Esophagus muscularis mucosa (tissue), 4 donors: ENCODE results near the gene OAS2. TPM values are rescaled to one million over a fixed set of nuclear protein-coding genes. Genes with fewer than 3 reads are reported as not detected.

Experiments used
- DNase-seq: peaks from one replicate; pipeline ENCODE4 v3.0.0-alpha.2; 2017; ENCODE audit errors: extremely low spot score
- H3K27ac ChIP-seq, 4 donors: fragments of 200-600 bp; sonication (generic); replicated peaks in 1 of 4; 1 replicate in 3 of 4; 2 replicates in 1 of 4; pipeline ENCODE4 v1.5.1; 2016 to 2019; ENCODE audit warnings: mild to moderate bottlenecking in 1 of 4
- H3K27me3 ChIP-seq, 4 donors: fragments of 200-600 bp; sonication (generic); one replicate each; pipeline versions ENCODE4 v1.5.1 to v1.6.0; 2016 to 2019
- H3K36me3 ChIP-seq, 4 donors: fragments of 200-600 bp; sonication (generic); one replicate each; pipeline ENCODE4 v1.5.1; 2016 to 2019
- H3K4me1 ChIP-seq, 4 donors: fragments of 200-600 bp; sonication (generic); one replicate each; pipeline ENCODE4 v1.5.1; 2016 to 2019
- H3K4me3 ChIP-seq, 4 donors: fragments of 200-600 bp; sonication (generic); 1 replicate in 2 of 4; 2 replicates in 2 of 4; pipeline ENCODE4 v1.5.1; 2016 to 2019; ENCODE audit warnings: mild to moderate bottlenecking in 4 of 4, moderate library complexity in 1 of 4
- H3K9me3 ChIP-seq, 4 donors: fragments of 200-600 bp; sonication (generic); 1 replicate in 3 of 4; 2 replicates in 1 of 4; pipeline ENCODE4 v1.5.1; 2016 to 2019
- CTCF ChIP-seq, 3 experiments: fragments of 200-600 bp in 2 of 3; fragments of 450-650 bp in 1 of 3; sonication (generic) in 2 of 3; IDR thresholded peaks; one replicate each; pipeline ENCODE4 v1.5.1; 2017 to 2019; ENCODE audit warnings: antibody characterized with exemption in 3 of 3, mild to moderate bottlenecking in 2 of 3, moderate library complexity in 1 of 3
- EP300 ChIP-seq: sonication (generic); formaldehyde crosslinking; IDR thresholded peaks from one replicate; pipeline ENCODE4 v1.6.1; 2017; ENCODE audit warnings: antibody characterized with exemption
- POLR2A ChIP-seq: fragments of 450-650 bp; IDR thresholded peaks from one replicate; pipeline ENCODE4 v1.6.1; 2017; ENCODE audit warnings: antibody characterized with exemption, moderate library complexity, mild to moderate bottlenecking, low read depth
- POLR2AphosphoS5 ChIP-seq, 2 donors: sonication (generic); formaldehyde crosslinking; IDR thresholded peaks; one replicate each; pipeline ENCODE4 v1.6.1; 2017; ENCODE audit warnings: antibody characterized with exemption in 2 of 2
- WGBS: methylation state at CpG from one replicate; pipeline ENCODE4 v1.1.5; 2018; 5-methylcytosine and 5-hydroxymethylcytosine counted together
- intact Hi-C: fragments of 100-400 bp; cut with DNase I; formaldehyde crosslinking; loops from one replicate; pipeline ENCODE4 v1.15.1; 2023
- total RNA-seq, 4 donors: library from RNA; depleted of rRNA; stranded (reverse); fragments of >200 nt; gene quantifications; one replicate each; pipeline versions ENCODE4 v1.1.0 to v1.2.1, GENCODE V29; 2016

Gene OAS2
- total RNA-seq, 4 donors from 2014 or later: 4.8 to 9.1 (median 7.4) TPM

- WGBS: 76% methylated on average over 5 of the region's 5 CpGs
- DNase-seq: no peak
- Histone ChIP-seq H3K4me1 (no peaks in the 10 kb centered on the region), H3K4me3 (no peak overlapping the region), H3K9me3 (peaks cover 0 to 2% (median 0%) of the 10 kb centered on the region in 4 donors), H3K27ac (no peak overlapping the region), H3K36me3 (peaks cover 0 to 1% (median 0%) of the 10 kb centered on the region in 4 donors), H3K27me3 (peaks cover 0 to 26% (median 0%) of the 10 kb centered on the region in 4 donors)
- no peak for TF ChIP-seq EP300
- no peak for TF ChIP-seq CTCF (IDR thresholded peaks at IDR 0.05)
- TF ChIP-seq POLR2AphosphoS5 (IDR thresholded peaks at IDR 0.05): no peak
- TF ChIP-seq POLR2A: no peak
- intact Hi-C loops: no loop called here
These were observed 38.5 kb downstream of the OAS2 start for GRCh38 chr12:113016796-113017195.

- WGBS: 65% methylated on average over 4 of the region's 4 CpGs
- no peak overlapping the region for H3K4me3 ChIP-seq
- peaks cover 0 to 26% (median 0%) of the 10 kb centered on the region in 4 donors for H3K27me3 ChIP-seq
- intact Hi-C loops: no loop called here
- no peaks in the 10 kb centered on the region for H3K4me1 ChIP-seq
- H3K27ac ChIP-seq: no peak overlapping the region
- no peaks in the 10 kb centered on the region for H3K9me3 ChIP-seq
- H3K36me3 ChIP-seq: no peaks in the 10 kb centered on the region
- no peak for TF ChIP-seq POLR2AphosphoS5 (IDR thresholded peaks at IDR 0.05)
- TF ChIP-seq EP300: no peak
- TF ChIP-seq POLR2A: no peak
- TF ChIP-seq CTCF (IDR thresholded peaks at IDR 0.05): no peak
- no peak for DNase-seq
These were observed 40.7 kb downstream of the OAS2 start for GRCh38 chr12:113019025-113019424.

GRCh38 chr12:113021500-113021899 lies 43.2 kb downstream of the OAS2 start:
- intact Hi-C loops: no loop called here

GRCh38 chr12:113022563-113023297 lies 44.4 kb downstream of the OAS2 start:
- H3K4me1 ChIP-seq: no peaks in the 10 kb centered on the region
- H3K9me3 ChIP-seq: no peaks in the 10 kb centered on the region
- no peak overlapping the region for H3K27ac ChIP-seq
- no peak overlapping the region for H3K4me3 ChIP-seq
- 91% methylated on average over 3 of the region's 3 CpGs for WGBS
- intact Hi-C loops: no loop called here
- peaks cover 0 to 18% (median 0%) of the 10 kb centered on the region in 4 donors for H3K27me3 ChIP-seq
- TF ChIP-seq POLR2AphosphoS5 (IDR thresholded peaks at IDR 0.05) (no peak), CTCF (IDR thresholded peaks at IDR 0.05) (no peak), POLR2A (no peak), EP300 (no peak)
- no peaks in the 10 kb centered on the region for H3K36me3 ChIP-seq
- DNase-seq: no peak

More at GRCh38 chr12:113021500-113021899, 43.2 kb downstream of the OAS2 start:
- H3K4me1 ChIP-seq: no peaks in the 10 kb centered on the region
- H3K27me3 ChIP-seq: peaks cover 0 to 17% (median 0%) of the 10 kb centered on the region in 4 donors
- H3K9me3 ChIP-seq: no peaks in the 10 kb centered on the region
- no peak overlapping the region for H3K27ac ChIP-seq
- no peak overlapping the region for H3K4me3 ChIP-seq
- TF ChIP-seq CTCF (IDR thresholded peaks at IDR 0.05) (no peak), POLR2AphosphoS5 (IDR thresholded peaks at IDR 0.05) (no peak), EP300 (no peak), POLR2A (no peak)
- no peaks in the 10 kb centered on the region for H3K36me3 ChIP-seq
- WGBS: 94% methylated on average over 1 of the region's 1 CpG
- no peak for DNase-seq
